NT2/D1 (cell line): ENCODE data around the gene MAP1B.
"Not testable (repeated sequence)": the region's sequence is repeated elsewhere in the genome, so short reads cannot be mapped to it uniquely, and the experiment has no call there.

Source experiments
- DNase-seq: peaks from one replicate; pipeline ENCODE4 v3.0.0-alpha.2; 2011; ENCODE audit warnings: low read depth, low spot score
- H3K27me3 ChIP-seq: 2 replicates; pipeline ENCODE4 v1.6.0; 2011; ENCODE audit warnings: mild to moderate bottlenecking; ENCODE audit not compliant: insufficient read length, insufficient read depth
- H3K36me3 ChIP-seq: 2 replicates; pipeline ENCODE4 v1.6.1; 2011; ENCODE audit warnings: mild to moderate bottlenecking, low read length, mixed read lengths; ENCODE audit not compliant: insufficient read depth, insufficient read length
- H3K4me1 ChIP-seq: 2 replicates; pipeline ENCODE4 v1.5.1; 2011; ENCODE audit not compliant: insufficient read depth, insufficient read length
- H3K4me3 ChIP-seq: 2 replicates; pipeline ENCODE4 v1.5.1; 2011; ENCODE audit warnings: low read depth; ENCODE audit not compliant: insufficient read length
- H3K9ac ChIP-seq: 2 replicates; pipeline ENCODE4 v1.6.0; 2011; ENCODE audit warnings: low read depth; ENCODE audit not compliant: insufficient read length
- H3K9me3 ChIP-seq: 2 replicates; pipeline ENCODE4 v1.5.1; 2011; ENCODE audit warnings: mild to moderate bottlenecking, low read length; ENCODE audit not compliant: insufficient read depth
- SUZ12 ChIP-seq: IDR thresholded peaks from 2 replicates; pipeline ENCODE4 v1.6.1; 2011; ENCODE audit not compliant: insufficient read length, insufficient read depth; ENCODE audit errors: extremely low read depth
- YY1 ChIP-seq: IDR thresholded peaks from 2 replicates; pipeline ENCODE4 v1.6.1; 2011; ENCODE audit not compliant: insufficient read length, insufficient read depth
- ZNF274 ChIP-seq: IDR thresholded peaks from 2 replicates; pipeline ENCODE4 v1.6.1; 2011; ENCODE audit warnings: mild to moderate bottlenecking, low read depth, low read length

Gene MAP1B

DNA sequence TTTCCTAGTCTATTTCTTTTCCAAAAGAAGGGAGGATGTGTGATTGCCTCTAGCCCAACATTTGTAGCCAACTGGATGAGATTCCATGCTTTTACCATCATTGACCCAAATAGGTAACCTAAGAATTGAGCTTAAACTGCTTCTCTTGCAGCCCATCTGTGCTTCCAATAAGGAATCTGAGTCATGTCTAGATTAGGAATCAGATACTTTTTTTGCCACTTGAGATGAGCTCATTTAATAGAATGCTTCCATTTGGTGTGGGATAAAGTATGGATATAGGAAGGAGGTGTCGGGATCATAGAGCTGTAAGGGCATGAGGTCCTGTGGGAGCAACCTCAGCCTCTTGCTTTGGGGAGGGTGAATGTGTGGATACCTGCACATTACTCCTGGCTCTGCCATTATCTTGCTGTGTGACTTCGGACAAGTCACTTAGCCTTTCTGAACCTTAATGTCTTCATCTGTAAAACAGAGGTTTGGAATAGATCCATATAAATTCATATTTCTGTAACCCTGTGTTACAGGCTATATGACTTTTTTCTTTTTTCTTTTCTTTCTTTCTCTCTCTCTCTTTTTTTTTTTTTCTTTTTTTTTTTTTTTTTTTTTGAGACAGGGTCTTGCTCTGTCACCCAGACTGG, 56.2 kb downstream of the MAP1B start:
- peaks cover 34% of the 10 kb centered on the region for H3K36me3 ChIP-seq
- H3K9ac ChIP-seq = no peak overlapping the region
- H3K9me3 ChIP-seq = no peaks in the 10 kb centered on the region
- TF ChIP-seq SUZ12 (no peak), YY1 (no peak), ZNF274 (no peak)
- no peaks in the 10 kb centered on the region for H3K4me1 ChIP-seq
- H3K4me3 ChIP-seq = no peak overlapping the region
- H3K27me3 ChIP-seq = no peaks in the 10 kb centered on the region
- no peak for DNase-seq

DNA sequence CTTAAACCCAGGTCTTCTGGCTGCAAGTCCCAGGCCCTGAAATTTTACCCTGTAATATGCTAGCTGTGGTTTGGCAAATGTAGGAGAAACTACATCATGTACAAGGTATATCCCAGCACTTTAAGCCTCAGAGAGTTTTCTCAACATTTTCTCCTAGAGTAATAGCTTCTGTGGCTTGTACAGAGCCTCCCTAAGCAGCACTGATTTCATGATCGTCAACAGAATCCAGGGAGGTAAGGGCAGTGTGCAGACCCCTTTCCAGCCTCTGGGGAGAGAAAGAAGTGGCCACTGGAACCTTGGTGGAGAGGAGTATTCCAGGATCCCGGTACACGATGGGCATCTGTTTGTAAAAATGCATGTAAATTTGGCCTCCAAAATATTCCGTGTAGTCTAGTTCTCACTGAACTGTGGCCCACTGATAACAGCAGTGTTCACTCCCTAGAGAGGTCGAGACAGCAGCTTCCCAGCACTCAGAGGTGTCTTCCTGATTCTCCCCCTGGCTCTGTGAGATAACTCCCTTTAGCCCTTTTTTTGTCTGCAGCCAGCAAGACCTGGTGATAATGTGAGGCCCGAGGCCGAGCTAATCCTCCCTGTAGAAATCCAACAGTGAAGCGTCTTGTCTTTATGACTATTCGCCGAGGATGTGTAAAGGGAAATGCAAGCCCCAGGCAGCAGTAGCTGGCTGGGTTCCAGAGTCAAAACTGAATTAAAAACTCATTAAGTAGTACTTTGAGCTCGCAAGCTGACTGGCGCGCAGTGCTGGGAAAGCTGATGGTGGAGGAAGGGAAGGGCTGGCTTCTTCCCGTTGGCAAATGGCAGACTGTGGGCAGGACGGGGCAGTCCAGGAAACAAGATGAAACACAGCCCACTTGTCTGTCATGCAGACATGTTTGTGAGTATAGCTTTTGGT, 59.0 kb downstream of the MAP1B start:
- Histone ChIP-seq H3K4me3 (no peak overlapping the region), H3K27me3 (no peaks in the 10 kb centered on the region), H3K4me1 (no peaks in the 10 kb centered on the region), H3K36me3 (peaks cover 32% of the 10 kb centered on the region), H3K9ac (no peak overlapping the region), H3K9me3 (no peaks in the 10 kb centered on the region)
- peak; percentile 48 for DNase-seq
- TF ChIP-seq SUZ12 = no peak
- TF ChIP-seq YY1 = no peak
- TF ChIP-seq ZNF274 = no peak

DNA sequence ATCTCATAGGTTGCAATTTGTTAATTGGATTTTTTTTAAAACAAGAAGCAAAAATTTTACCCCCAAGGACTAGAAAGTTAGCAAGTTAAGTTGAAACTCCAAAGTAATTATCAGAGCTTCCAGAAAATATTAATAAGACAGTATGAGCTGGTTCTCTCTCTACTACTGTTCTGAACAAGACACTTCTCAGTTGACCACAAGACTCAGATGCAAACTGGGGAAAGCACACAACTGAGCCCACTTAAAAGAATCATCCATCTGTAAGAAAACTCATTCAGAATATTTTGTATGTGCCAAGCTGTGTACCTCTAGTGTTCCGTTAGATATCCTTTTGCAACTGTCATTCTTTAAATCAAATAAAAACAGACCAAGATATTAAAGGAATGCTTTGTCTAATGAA, 60.0 kb downstream of the MAP1B start:
- Histone ChIP-seq H3K27me3 (no peaks in the 10 kb centered on the region), H3K4me3 (no peak overlapping the region), H3K9ac (no peak overlapping the region), H3K9me3 (no peaks in the 10 kb centered on the region), H3K4me1 (no peaks in the 10 kb centered on the region), H3K36me3 (peaks cover 38% of the 10 kb centered on the region)
- TF ChIP-seq YY1 = no peak
- TF ChIP-seq ZNF274 = no peak
- no peak for TF ChIP-seq SUZ12
- DNase-seq = no peak

DNA sequence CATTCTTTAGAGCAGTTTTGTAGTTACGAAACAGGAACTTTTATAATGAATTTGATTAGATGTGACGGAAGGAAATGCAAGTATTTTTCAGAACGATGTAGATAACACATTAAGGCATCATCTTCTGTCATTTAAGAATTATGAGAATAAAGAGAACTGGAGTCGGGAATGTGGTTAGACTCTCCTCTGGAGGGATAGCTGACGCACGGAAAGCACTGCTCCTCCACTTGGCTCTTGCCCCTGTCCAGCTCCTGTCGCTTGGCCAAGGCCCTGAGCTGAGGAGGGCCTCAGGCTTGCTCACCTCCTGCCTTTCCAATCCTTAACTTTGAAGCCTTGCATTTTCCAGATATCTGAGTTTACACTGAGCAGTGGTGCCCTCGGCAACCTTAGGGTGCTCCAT, 60.5 kb downstream of the MAP1B start:
- TF ChIP-seq ZNF274 (no peak), SUZ12 (no peak), YY1 (no peak)

DNA sequence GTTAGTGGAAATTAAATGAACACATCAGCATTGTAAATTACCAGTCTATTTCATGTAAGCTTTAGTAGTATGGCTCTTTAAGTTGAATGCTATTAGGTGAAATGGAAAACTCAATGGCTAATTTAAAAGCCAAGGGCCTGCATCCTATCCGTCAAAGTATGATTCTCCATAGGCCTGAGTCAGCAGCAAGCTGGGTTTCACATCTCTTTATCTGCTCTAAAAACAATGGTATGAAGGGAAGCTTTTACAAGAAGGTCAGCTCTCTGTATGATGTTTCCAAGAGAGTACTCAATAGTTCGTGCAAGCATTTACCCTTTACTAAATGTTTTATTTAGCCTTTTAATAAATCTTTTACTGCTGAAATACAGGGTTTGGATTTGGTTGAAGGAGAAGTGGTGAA, 62.8 kb downstream of the MAP1B start:
- no peaks in the 10 kb centered on the region for H3K4me1 ChIP-seq
- no peak for DNase-seq
- no peak overlapping the region for H3K9ac ChIP-seq
- no peaks in the 10 kb centered on the region for H3K27me3 ChIP-seq
- no peaks in the 10 kb centered on the region for H3K9me3 ChIP-seq
- H3K36me3 ChIP-seq = peaks cover 45% of the 10 kb centered on the region
- H3K4me3 ChIP-seq = no peak overlapping the region
- TF ChIP-seq YY1 (no peak), ZNF274 (no peak), SUZ12 (no peak)

More for the DNA sequence above, 60.5 kb downstream of the MAP1B start:
- no peak for DNase-seq
- no peaks in the 10 kb centered on the region for H3K27me3 ChIP-seq
- H3K36me3 ChIP-seq = peaks cover 43% of the 10 kb centered on the region
- no peak overlapping the region for H3K9ac ChIP-seq
- no peaks in the 10 kb centered on the region for H3K9me3 ChIP-seq
- H3K4me3 ChIP-seq = no peak overlapping the region
- no peaks in the 10 kb centered on the region for H3K4me1 ChIP-seq

DNA sequence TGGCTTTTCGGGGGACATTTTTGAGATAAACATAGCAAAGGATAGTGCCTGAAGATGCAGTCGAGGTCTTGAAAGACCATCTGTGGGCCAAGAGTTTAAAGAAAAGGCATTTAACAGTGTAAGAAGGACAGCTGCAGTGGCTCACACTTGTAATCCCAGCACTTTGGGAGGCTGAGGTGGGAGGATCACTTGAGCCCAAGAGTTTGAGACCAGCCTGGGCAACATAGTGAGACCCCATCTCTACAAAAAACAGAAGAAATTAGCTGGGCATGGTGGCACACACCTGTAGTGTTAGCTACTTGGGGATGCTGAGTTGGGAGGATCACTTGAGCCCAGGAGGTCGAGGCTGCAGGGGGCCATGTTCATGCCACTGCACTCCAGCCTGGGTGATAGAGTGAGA, 63.9 kb downstream of the MAP1B start:
- peaks cover 46% of the 10 kb centered on the region for H3K36me3 ChIP-seq
- not testable (repeated sequence) for H3K27me3 ChIP-seq, H3K4me1 ChIP-seq, DNase-seq, H3K9ac ChIP-seq, H3K4me3 ChIP-seq, H3K9me3 ChIP-seq

DNA sequence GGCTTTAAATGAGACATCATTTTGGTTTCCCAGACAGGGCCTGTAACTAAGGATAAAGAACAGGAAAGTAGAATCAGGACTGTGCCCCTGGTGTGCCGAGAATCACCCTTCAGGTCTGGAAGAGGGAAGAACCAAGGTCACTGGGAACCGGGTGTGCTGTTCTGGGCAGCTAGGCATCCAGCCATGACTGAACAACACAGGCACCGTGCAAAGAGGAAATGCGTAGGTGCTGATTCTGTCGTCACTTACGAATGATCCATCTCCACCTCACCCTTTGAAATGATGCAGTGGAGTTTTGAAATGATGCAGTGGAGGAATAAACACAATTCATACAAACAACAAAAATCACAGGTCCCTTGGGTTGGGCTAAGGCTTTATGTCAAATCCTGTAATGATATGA, 64.4 kb downstream of the MAP1B start:
- Histone ChIP-seq H3K9ac (no peak overlapping the region), H3K27me3 (no peaks in the 10 kb centered on the region), H3K4me3 (no peak overlapping the region), H3K36me3 (peaks cover 42% of the 10 kb centered on the region), H3K9me3 (no peaks in the 10 kb centered on the region), H3K4me1 (no peaks in the 10 kb centered on the region)
- DNase-seq = no peak
- TF ChIP-seq SUZ12 (no peak), ZNF274 (no peak), YY1 (no peak)
